Stimulated activated CD4-positive, alpha-beta T cell treated with anti-CD3 and anti-CD28 coated beads, Interleukin-15, amount 100 ng/mL, for 24 hours (primary cell): Measurements from ENCODE around the gene HLA-DQB2.
"Not testable (repeated sequence)": the region's sequence is repeated elsewhere in the genome, so short reads cannot be mapped to it uniquely, and the experiment has no call there.

Source experiments
- DNase-seq: peaks from one replicate; pipeline ENCODE4 v3.0.0-alpha.2; 2020

HLA-DQB2 gene

DNA sequence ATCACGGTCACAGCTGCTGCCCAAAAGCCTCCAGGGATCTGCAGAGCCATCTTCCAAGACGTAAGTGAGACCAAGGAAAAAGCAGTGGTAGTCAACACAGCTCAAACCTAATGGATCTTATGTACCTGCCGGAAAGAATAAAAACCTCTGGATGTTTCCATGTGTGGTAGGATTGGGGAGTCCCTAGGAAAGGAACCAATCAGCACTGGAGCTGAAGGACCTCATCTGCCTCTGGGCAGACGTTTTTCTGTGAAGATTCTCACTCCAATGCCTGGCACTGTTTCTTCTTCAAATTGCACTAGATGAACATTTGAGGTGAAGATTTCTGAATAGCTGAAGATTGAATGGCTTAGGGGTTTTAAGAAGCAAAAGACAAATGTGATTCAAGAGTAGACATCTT is at the start of gene HLA-DQB2:
Gene HLA-DQB2 (minus strand): TSS at position 112 of the 400 bp plus-strand sequence. CDS start 62 bp downstream, at position 50.
- no peak for DNase-seq

DNA sequence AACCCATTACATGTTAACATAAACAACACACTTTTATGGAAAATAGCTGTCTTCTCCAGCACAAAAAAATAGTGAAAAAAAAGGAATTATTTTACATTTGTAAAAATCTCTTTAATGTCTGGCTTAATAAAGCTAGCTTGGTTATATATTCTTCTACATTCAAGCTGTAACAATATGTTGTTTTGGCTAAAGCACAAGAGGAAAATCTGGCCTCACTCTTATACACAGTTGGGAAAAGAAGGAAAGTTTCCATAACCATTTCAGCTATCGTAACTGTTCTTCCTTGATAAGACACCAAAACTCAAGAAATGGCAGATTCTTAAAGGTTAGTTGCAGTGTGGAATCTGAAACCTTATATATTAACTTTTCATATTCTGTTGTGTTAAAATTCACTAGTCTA is 45.8 kb upstream of the HLA-DQB2 start:
- no peak for DNase-seq

DNA sequence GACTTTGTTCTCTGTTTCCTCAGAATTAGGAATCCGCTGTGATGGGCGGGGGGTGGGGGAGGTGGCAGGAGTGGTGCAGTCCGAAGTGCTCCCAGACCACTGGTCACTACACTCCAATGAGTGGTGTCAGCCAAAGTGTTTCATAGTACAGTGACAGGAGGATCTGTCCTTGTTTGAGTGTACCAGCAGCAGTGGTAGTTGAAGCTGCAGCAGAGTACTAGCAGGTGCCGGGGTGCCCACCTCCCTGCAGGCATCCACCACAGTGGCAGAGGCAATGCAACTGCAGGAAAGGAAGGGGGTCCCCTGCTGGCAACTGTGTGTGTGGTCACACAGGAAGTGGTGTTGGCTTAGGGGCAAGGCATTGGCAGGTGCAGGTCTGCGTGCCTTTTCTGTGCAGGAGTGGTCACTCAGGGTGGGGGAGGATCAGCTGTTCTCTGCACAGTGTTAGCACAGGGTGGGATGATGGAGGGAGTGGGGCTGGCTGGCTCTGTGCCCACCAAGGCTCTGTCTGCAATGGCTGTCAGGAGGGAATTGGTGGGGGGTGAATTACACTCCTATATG is 43.8 kb upstream of the HLA-DQB2 start:
- no peak for DNase-seq

DNA sequence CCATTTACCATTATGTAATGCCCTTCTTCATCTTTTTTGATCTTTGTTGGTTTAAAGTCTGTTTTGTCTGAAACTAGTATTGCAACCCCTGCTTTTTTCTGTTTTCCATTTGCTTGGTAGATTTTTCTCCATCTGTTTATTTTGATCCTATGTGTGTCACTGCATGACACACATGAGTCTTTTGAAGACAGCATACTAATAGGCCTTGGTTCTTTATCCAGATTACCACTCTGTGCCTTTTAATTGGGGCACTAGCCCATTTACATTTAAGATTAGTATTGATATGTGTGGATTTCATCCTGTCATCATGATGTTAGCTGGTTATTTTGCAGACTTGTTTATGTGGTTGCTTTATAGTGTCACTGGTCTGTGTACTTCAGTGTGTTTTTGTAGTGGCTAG is 42.1 kb upstream of the HLA-DQB2 start:
- not testable (repeated sequence) for DNase-seq

DNA sequence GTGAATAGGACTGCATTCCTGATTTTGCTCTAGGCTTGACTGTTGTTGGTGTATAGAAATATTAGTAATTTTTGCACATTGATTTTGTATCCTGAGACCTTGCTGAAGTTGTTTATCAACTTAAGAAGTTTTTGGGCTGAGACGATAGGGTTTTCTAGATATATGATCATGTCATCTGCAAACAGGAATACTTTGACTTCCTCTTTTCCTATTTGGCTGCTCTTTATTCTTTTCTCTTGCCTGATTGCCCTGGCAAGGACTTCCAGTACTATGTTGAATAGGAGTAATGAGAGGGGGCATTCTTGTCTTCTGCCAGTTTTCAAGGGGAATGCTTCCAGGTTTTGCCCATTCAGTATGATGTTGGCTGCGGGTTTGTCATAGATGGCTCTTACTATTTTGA is 40.1 kb upstream of the HLA-DQB2 start:
- DNase-seq = no peak

DNA sequence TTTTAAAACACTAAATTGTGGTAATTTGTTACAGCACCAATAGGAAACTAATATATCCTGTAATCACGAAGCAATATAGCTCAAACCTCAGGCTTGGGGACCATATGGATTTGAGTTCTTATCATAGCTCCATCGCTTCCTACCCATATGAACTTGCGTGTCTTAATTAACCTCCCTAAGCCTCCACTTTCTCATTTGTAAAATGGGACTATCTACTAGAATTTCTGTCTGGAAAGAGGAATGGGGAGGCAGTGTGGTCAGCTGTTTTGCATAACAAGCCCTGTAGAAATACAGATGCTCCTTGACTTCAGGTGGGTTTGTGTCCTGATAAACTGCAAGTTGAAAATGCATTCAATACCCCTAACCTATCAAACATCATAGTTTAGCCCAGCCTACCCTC is 36.4 kb upstream of the HLA-DQB2 start:
- no peak for DNase-seq

DNA sequence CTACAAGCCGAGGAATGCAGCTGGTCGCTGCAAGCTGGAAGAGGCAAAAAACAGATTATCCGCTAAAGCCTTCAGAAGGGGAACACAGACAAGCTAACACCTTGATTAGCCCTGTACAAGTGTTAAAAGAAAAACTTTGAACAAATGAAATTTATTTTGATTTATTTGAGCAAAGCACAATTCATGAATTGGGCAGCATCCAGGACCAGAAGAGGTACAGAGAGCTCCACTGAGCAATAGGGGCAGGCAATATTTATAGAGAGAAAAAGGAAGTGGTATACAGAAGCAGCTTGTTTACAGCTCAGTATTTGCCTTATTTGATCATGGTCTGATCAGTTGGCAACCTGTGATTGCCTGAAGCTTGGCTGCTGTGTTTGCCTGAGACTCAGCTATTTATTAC is 35.8 kb upstream of the HLA-DQB2 start:
- DNase-seq = no peak

DNA sequence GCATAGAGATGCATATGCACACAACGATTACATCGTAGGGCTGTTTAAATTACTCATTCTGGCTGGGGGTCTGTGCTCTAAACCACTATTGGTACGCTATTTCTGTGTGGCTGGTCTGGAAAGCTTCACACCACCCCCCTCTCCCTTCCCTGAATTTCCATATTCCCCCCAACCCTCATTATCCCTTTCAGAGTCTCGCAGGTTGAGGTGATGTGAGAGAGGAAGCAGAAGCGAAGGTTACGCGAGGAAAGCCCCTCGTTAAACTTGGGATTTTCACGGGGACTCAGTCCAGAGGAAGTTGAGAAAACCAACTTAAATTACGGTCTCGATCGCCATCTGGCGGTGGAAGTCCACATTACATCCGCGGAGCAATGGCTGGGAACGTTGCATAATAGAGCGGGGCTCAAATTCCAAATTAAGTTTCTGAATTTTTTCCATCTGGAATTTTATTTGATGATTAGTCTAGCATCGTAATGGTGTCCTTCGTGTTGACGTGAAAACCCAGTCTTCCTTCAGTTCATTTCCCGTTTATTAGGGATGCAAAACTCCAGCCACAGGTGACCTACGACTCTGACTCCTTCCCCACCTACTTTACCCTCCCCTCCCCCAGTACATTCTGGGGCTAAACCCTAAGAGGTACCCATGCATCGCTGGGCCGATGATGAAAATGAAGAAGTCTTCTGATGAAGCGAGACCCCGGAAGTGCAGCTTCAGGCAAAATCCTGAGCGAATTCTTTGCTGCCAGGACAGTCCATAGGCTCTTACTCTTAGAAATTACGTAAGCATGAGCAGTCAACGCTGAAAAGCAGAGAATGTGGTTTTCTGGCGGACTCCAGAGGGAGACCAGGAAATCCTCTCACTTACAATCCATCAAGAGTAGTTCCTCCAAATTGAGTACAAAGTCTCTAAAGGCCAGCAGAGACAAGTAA is 33.8 kb upstream of the HLA-DQB2 start:
- peak; percentile 83 for DNase-seq

DNA sequence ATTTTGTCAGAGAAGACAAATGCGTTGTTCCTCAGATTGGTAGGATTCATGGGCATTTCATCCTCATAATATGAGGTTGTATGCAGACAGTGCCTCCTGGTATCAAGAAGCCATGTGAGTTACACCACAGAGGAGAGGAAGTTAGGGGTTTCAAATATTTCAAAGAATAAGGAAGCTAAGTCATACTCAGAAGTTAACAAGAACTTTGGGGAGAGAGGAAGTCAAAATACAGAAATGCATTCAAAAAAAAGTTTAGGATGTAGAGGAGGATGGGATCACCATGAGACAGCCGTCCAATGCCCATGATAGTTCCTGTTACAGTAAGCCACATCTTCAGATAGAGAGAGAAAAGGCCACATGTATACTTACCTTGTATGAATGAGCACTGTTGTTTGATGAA is 31.2 kb upstream of the HLA-DQB2 start:
- no peak for DNase-seq

DNA sequence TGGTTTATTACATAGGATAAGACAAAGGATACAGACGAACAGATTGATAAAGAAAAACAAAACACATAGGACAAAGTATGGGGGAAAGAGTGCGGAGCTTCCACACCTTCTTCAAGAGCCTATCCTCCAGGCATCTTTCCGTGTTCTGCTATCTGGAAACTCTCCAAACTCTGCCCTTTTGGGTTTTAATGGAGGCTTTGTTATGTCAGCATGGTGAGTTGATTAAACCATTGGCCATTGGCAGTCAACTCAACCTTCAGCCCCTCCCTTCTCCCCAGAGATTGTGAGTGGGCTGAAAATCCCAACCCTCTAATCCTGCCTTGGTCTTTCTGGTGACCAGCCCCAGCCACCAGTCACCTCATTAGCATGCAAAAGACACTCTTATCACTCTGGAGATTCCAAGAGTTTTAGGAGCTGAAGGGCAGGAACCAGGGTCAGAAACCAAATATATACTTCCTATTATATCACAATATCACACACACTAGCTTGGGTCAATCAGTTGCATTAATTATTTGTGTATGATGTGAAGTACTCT is 29.6 kb upstream of the HLA-DQB2 start:
- DNase-seq = no peak

DNA sequence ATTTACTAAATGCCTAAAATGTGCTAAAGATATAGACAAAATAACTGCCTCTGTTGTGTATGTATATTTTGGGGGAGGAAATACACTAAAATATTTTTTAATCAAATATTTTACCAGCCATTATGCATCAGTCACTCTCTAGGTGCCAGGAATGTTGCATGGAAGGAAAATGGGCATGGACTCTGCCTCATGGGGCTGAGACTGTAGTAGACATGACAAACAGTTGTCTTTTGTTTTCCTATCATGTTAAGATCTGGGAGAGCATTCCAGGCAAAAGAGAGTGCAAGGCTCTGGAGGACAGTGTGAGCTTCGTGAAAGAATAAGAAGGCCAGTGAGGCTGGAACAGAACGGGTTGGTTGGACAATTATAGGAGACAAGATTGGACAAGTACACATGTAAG is 27.0 kb upstream of the HLA-DQB2 start:
- DNase-seq = no peak

DNA sequence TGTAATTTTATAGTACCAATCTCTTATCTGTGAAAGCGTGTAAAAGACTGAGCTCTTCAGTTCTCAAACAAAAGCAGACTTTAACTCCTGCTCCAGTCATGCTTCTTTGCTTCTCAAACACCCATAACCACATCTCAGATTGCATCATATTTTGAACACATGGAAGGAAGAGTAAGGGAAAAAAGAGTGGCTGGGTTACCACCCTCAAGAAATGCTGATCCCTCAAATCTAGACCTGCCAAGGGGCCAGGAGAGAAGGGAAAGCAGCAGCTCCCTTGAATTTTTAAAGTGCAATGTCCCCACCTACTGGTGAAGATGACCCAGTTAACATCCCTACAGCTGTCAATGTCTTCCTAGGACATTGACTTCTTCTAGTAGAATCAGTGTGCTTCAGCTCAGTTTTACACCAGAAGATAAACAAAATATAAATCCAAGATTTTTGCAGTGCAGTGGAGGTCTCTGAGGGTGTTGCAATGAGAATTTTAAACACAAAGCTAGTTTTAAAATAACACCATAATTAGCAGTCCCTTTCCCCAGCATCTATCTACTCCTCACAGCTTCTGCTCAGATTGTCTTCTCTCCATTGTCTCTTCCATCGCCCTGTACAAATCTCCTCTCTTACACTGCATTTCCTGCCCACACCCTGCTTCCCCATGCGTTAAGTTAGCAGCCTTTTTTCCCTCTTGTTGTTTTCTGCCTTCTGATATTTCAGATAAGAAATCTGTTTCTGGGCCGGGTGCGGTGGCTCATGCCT is 22.6 kb upstream of the HLA-DQB2 start:
- DNase-seq = peak; percentile 25

DNA sequence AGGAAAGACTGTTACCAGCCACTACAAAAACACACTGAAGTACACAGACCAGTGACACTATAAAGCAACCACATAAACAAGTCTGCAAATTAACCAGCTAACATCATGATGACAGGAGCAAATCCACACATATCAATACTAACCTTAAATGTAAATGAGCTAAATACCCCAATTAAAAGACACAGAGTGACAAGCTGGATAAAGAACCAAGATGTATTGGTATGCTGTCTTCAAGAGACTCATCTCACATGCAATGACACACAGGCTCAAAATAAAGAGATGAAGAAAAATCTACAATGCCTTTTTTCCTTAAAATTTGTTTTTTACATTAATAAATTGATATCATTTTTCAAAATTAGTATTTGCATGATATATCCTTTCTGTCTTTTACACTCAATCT is 19.6 kb upstream of the HLA-DQB2 start:
- DNase-seq = not testable (repeated sequence)

DNA sequence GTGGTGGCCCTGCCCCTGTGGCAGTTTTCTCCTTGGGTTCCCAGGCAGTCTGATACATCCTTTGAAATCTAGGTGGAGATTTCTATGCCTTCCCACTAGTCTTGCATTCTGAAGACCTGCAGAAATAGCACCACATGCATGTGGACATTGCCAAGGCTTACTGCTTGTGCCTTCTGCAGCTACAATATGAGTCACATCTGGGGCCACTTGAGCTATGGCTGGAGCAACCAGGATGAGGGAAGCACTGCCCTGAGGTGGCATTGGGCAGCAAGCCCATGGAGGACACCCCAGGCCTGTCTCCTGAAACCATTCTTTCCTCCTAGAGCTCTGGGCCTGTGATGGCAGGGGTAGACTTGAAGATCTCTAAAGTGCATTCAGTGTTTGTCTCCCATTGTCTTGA is 15.7 kb upstream of the HLA-DQB2 start:
- DNase-seq = no peak

DNA sequence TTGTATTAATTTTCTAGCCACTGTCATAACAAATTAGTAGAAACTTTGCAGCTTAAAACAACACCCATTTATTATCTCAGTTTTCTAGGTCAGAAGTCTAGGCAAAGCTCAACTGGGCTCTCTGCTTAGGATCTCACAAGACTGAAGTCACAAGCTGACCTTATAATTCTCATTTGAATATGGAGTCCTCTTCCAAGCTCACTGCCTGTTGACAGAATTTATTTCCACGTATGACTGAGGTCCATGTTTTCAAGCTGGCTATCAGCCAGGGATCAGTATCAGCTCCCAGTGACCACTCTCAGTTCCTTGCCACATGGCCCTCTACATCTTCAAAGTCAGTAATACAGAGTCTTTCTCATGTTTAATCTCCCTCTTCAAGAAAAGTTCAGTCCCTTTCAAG is 11.7 kb upstream of the HLA-DQB2 start:
- DNase-seq = no peak

DNA sequence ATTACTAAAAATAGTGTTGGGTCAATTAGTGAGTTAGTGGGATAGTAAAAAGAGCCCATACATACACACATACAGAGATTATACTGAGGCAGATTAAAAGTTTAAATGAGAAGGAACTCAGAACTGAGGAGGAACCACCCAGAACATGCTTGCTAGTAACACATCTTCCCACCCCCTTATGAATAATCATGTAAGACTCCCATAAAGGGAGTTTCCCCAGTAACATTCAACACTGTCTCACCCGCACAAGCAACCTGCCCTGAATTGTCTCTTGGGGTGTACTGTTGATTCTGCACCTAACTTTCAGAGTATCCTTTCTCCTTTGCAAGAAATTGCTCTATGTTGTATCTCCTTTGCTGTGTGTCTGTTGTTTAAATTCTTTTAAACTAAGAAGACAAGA is 11.1 kb upstream of the HLA-DQB2 start:
- no peak for DNase-seq

DNA sequence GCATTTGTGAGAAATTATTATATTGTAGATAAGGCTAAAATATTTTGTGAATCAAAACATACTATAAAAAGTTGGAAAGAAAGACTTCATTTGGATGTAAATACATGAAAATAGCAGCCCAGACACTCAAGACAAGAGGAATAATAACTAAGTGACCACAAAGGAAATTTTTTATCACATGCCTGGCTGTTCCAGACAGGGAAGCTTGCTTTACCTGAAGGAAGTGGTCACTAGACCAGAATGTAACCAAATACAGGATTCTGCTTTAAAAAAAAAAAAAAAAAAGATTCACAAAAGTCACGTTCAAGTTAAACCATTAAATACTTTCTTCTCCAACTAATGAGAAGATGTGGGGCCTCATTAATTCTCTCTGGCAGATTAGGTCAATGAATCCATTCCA is 9.3 kb upstream of the HLA-DQB2 start:
- no peak for DNase-seq

DNA sequence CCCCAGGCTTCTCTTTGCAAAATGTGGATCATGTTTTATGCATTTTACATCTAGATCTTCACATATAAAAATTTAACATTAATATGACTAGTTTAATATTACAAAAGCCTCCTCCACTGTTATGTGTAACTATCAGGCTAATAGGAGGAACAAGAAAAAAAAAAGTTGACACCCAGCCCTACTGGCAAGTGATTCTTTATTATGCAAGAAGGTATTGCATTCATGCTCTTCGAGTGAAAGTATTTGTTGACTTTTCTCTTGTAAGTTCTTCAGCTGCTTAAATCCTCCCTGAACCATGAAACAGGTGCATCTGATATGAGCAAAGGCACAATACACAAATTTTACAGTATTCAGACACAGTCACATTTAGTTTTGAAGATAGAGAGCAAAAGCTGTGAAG is 716 bp upstream of the HLA-DQB2 start:
- DNase-seq = no peak

DNA sequence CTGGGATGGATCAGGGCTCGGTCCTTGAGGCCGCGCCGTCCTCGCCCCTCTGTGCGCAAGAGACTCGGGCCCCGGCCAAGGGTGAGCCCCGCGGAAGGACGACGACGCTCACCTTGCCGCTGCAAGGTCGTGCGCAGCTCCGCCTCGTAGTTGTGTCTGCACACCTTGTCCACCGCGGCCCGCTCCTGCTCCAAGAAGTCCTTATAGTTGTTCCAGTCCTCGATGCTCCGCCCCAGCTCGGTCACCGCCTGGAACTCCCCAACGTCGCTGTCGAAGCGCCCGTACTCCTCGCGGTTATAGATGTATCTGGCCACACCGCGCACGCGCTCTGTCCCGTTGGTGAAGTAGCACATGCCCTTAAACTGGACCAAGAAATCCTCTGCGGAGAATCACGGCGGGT is 1.8 kb downstream of the HLA-DQB2 start:
- no peak for DNase-seq

DNA sequence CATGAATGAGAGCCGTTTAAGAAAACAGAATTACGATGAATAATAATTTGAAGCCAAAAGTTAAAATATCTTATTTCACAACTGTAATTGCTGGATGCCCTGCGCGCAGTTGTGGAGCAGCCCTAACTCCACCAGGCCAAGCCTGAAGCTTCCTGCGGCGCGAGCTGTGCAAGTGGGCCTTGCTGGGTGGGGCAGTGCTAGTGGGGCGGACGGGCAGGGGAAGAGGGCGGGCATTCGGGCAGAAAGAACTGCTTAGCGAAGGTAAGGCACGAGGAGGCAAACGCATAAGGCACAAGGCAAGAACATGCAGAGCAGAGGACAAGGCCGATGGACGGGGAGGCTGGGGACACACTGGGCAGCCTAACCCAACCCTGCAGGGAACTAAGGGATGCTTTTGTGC is 2.3 kb downstream of the HLA-DQB2 start:
- no peak for DNase-seq

DNA sequence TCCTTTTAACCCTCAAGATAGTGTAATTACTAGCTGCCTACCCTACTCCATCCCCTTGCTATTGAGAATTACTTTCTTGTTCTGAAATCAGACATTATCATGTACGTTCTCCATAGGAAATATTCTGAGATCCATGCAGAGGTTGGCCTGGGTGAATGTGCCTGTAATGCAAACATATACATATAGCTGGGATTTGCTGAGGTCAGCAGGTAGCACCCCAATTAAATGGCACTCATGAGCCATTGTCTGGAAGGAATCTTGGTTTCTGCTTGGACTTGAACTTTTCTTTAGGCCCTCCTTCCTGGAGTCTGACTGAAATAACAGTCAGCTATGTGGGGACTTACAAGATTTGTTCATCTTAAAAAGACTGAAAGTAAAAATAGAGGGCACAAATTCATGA is 3.7 kb downstream of the HLA-DQB2 start:
- DNase-seq = no peak

DNA sequence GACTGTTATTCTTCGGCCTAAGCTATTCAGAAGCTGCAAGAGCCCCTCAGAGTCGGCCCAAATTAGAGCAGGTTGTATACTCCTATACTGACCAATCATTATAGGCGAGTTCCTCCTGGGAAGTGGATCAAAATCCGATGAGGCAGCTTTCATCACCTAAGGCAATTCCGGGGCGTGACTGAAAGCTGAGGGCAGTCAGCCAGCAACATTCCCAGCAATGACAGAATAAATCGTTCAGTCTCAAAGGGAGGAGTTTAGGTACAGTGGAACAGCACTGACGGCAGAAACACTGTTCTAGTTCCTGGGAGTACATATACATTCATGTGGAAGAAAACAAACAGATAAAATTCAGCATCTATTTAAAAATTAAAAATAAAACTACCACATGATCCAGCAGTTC is 10.8 kb downstream of the HLA-DQB2 start:
- no peak for DNase-seq

DNA sequence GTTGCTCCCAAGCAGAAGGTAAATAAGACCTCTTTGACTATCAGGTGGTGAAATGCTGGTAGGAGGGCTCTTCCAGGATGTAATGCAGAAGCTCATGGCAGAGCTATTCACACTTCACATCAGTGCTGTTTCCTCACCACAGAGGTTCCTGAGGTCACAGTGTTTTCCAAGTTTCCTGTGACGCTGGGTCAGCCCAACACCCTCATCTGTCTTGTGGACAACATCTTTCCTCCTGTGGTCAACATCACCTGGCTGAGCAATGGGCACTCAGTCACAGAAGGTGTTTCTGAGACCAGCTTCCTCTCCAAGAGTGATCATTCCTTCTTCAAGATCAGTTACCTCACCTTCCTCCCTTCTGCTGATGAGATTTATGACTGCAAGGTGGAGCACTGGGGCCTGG is 17.7 kb downstream of the HLA-DQB2 start:
- not testable (repeated sequence) for DNase-seq

DNA sequence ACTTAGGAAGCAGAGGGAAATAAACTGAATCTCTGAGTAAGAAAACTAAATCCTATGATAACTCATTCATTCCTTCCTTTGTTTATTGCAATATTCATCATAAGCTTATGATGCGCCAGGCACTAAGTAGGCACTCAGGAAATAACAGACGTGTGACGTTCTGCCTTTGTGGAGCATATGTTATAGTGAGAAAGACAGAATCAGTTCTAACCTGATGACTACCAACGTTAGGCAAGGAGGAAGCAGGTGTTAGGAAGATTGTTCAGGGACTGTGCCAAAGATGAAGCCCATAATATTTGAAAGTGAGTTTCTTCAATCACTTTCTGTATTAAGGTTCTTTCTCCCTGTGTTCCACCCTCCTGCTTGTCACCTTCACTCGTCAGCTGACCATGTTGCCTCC is 18.6 kb downstream of the HLA-DQB2 start:
- no peak for DNase-seq
